ENCODE data around the gene RHBDD1.

GRCh38 chr2:226973816-226974215 is 138.0 kb downstream of the RHBDD1 start:
- TF ChIP-seq EP300 (IDR thresholded peaks at IDR 0.05) (no peak), CTCF (IDR thresholded peaks at IDR 0.05) (no peak)
